Measurements from ENCODE around the gene CACNA2D3. TPM values are rescaled to one million over a fixed set of nuclear protein-coding genes. Genes with fewer than 3 reads are reported as not detected.

Gene CACNA2D3
- total RNA-seq, 1 experiment from 2014 or later: not detected

- peaks cover under 1% of the 10 kb centered on the region for H3K9me3 Mint-ChIP-seq (ENCODE audit: unreplicated experiment)
- intact Hi-C loops (cut with micrococcal nuclease; ENCODE audit: unreplicated experiment): no loop called here
- TF ChIP-seq CTCF (IDR thresholded peaks at IDR 0.05; ENCODE audit: insufficient read depth in 1 of 2, low read depth in 1 of 2, low read length in 1 of 2, severe bottlenecking in 1 of 2, unreplicated experiment in 1 of 2): no peak
- ChIA-PET CTCF (no interaction called here), POLR2A (no interaction called here)
- H3K36me3 Mint-ChIP-seq (ENCODE audit: insufficient read depth, unreplicated experiment): no peaks in the 10 kb centered on the region
- no peak for DNase-seq
- Histone ChIP-seq H3K36me3 (ENCODE audit: control insufficient read depth, insufficient read depth, low read length) (no peaks in the 10 kb centered on the region), H3K4me3 (ENCODE audit: low read depth, low read length) (no peak overlapping the region), H3K4me1 (no peaks in the 10 kb centered on the region), H3K27me3 (replicated peaks; ENCODE audit: control insufficient read depth, insufficient read depth, low read length) (no peaks in the 10 kb centered on the region), H3K9me3 (no peaks in the 10 kb centered on the region)
- no peak overlapping the region for H3K4me3 Mint-ChIP-seq (ENCODE audit: unreplicated experiment)
- H3K4me1 Mint-ChIP-seq (ENCODE audit: low read depth, unreplicated experiment): no peaks in the 10 kb centered on the region
- H3K27me3 Mint-ChIP-seq (ENCODE audit: insufficient read depth, unreplicated experiment): peaks cover 11% of the 10 kb centered on the region
- BruUV-seq (replicated peaks): no TSS peak
- H3K27ac Mint-ChIP-seq (ENCODE audit: unreplicated experiment): no peak overlapping the region
Measured at GRCh38 chr3:54173371-54173770, 51.0 kb downstream of the CACNA2D3 start.

- Mint-ChIP-seq H3K4me3 (ENCODE audit: unreplicated experiment) (no peak overlapping the region), H3K36me3 (ENCODE audit: insufficient read depth, unreplicated experiment) (no peaks in the 10 kb centered on the region), H3K9me3 (ENCODE audit: unreplicated experiment) (no peaks in the 10 kb centered on the region), H3K4me1 (ENCODE audit: low read depth, unreplicated experiment) (no peaks in the 10 kb centered on the region), H3K27ac (ENCODE audit: unreplicated experiment) (no peak overlapping the region), H3K27me3 (ENCODE audit: insufficient read depth, unreplicated experiment) (peaks cover 7% of the 10 kb centered on the region)
- no peak for DNase-seq
- ChIA-PET POLR2A (no interaction called here), CTCF (no interaction called here)
- H3K36me3 ChIP-seq (ENCODE audit: control insufficient read depth, insufficient read depth, low read length): no peaks in the 10 kb centered on the region
- no peak overlapping the region for H3K4me3 ChIP-seq (ENCODE audit: low read depth, low read length)
- no peaks in the 10 kb centered on the region for H3K4me1 ChIP-seq
- intact Hi-C loops (cut with micrococcal nuclease; ENCODE audit: unreplicated experiment): no loop called here
- BruUV-seq (replicated peaks): no TSS peak
- no peaks in the 10 kb centered on the region for H3K27me3 ChIP-seq (replicated peaks; ENCODE audit: control insufficient read depth, insufficient read depth, low read length)
- H3K9me3 ChIP-seq: no peaks in the 10 kb centered on the region
- TF ChIP-seq CTCF (IDR thresholded peaks at IDR 0.05; ENCODE audit: insufficient read depth in 1 of 2, low read depth in 1 of 2, low read length in 1 of 2, severe bottlenecking in 1 of 2, unreplicated experiment in 1 of 2): no peak
Measured at GRCh38 chr3:54176106-54176505, 53.8 kb downstream of the CACNA2D3 start.

GRCh38 chr3:54177816-54178215, 55.5 kb downstream of the CACNA2D3 start:
- Histone ChIP-seq H3K4me1 (no peaks in the 10 kb centered on the region), H3K36me3 (ENCODE audit: control insufficient read depth, insufficient read depth, low read length) (no peaks in the 10 kb centered on the region), H3K27me3 (replicated peaks; ENCODE audit: control insufficient read depth, insufficient read depth, low read length) (no peaks in the 10 kb centered on the region), H3K4me3 (ENCODE audit: low read depth, low read length) (no peak overlapping the region), H3K9me3 (no peaks in the 10 kb centered on the region)
- no peaks in the 10 kb centered on the region for H3K36me3 Mint-ChIP-seq (ENCODE audit: insufficient read depth, unreplicated experiment)
- H3K27ac Mint-ChIP-seq (ENCODE audit: unreplicated experiment): no peak overlapping the region
- intact Hi-C loops (cut with micrococcal nuclease; ENCODE audit: unreplicated experiment): no loop called here
- ChIA-PET CTCF (no interaction called here), POLR2A (no interaction called here)
- H3K9me3 Mint-ChIP-seq (ENCODE audit: unreplicated experiment): no peaks in the 10 kb centered on the region
- H3K27me3 Mint-ChIP-seq (ENCODE audit: insufficient read depth, unreplicated experiment): peaks cover 7% of the 10 kb centered on the region
- H3K4me3 Mint-ChIP-seq (ENCODE audit: unreplicated experiment): no peak overlapping the region
- TF ChIP-seq CTCF (IDR thresholded peaks at IDR 0.05; ENCODE audit: insufficient read depth in 1 of 2, low read depth in 1 of 2, low read length in 1 of 2, severe bottlenecking in 1 of 2, unreplicated experiment in 1 of 2): no peak
- no peaks in the 10 kb centered on the region for H3K4me1 Mint-ChIP-seq (ENCODE audit: low read depth, unreplicated experiment)
- DNase-seq: no peak
- no TSS peak for BruUV-seq (replicated peaks)

Measured in Caco-2 (cell line).